Measurements from ENCODE around the gene NFIX. TPM values are rescaled to one million over a fixed set of nuclear protein-coding genes. Genes with fewer than 3 reads are reported as not detected.
"Not testable (repeated sequence)": the region's sequence is repeated elsewhere in the genome, so short reads cannot be mapped to it uniquely, and the experiment has no call there.

The NFIX gene
- total RNA-seq, 2 experiments from 2014 or later, result 6.2 to 6.4 TPM

GRCh38 chr19:12967907-12968306 is 27.4 kb upstream of the NFIX start:
- Mint-ChIP-seq H3K9me3 (no peaks in the 10 kb centered on the region), H3K27ac (no peak overlapping the region), H3K27me3 (ENCODE audit: low read depth) (no peaks in the 10 kb centered on the region), H3K4me3 (no peak overlapping the region), H3K4me1 (ENCODE audit: low read depth) (peaks cover 16% of the 10 kb centered on the region), H3K36me3 (ENCODE audit: low read depth) (no peaks in the 10 kb centered on the region)
- CTCF ChIA-PET, result interaction anchor here (0.6 to 5.5 kb wide), 11 partner anchors 9 to 201 kb away, joined by 3 to 94 read pairs (median 5); no protein-coding TSS in a partner anchor
- intact Hi-C loops (cut with micrococcal nuclease), result no loop called here
- no peak for DNase-seq

GRCh38 chr19:12969292-12969988 is 25.8 kb upstream of the NFIX start, which contains the start of gene DAND5:
DAND5 (plus strand) TSS chr19:12969576; CDS start chr19:12969661, 85 bp downstream.
- CTCF ChIA-PET, result interaction anchor here (1.1 to 3.5 kb wide), 2 partner anchors 8 to 125 kb away, joined by 3 to 13 read pairs; no protein-coding TSS in a partner anchor
- Mint-ChIP-seq H3K36me3 (ENCODE audit: low read depth) (no peaks in the 10 kb centered on the region), H3K4me1 (ENCODE audit: low read depth) (peaks cover 16% of the 10 kb centered on the region), H3K27me3 (ENCODE audit: low read depth) (no peaks in the 10 kb centered on the region), H3K4me3 (no peak within 1 kb of the TSS), H3K9me3 (no peaks in the 10 kb centered on the region), H3K27ac (no peak within 1 kb of the TSS)
- DNase-seq, result no peak
- intact Hi-C loops (cut with micrococcal nuclease), result no loop called here

- peaks cover 11% of the 10 kb centered on the region for H3K4me1 Mint-ChIP-seq (ENCODE audit: low read depth)
- no peaks in the 10 kb centered on the region for H3K27me3 Mint-ChIP-seq (ENCODE audit: low read depth)
- H3K4me3 Mint-ChIP-seq, result no peak overlapping the region
- CTCF ChIA-PET, result interaction anchor here (1.1 to 3.5 kb wide), 2 partner anchors 7 to 124 kb away, joined by 3 to 13 read pairs; no protein-coding TSS in a partner anchor
- H3K27ac Mint-ChIP-seq, result no peak overlapping the region
- no peak for DNase-seq
- no peaks in the 10 kb centered on the region for H3K9me3 Mint-ChIP-seq
- H3K36me3 Mint-ChIP-seq (ENCODE audit: low read depth), result no peaks in the 10 kb centered on the region
- intact Hi-C loops (cut with micrococcal nuclease), result no loop called here
Observed at GRCh38 chr19:12970070-12970820, 25.0 kb upstream of the NFIX start.

- peaks cover 8% of the 10 kb centered on the region for H3K4me1 Mint-ChIP-seq (ENCODE audit: low read depth)
- no peaks in the 10 kb centered on the region for H3K9me3 Mint-ChIP-seq
- intact Hi-C loops (cut with micrococcal nuclease), result no loop called here
- H3K27ac Mint-ChIP-seq, result no peak overlapping the region
- H3K36me3 Mint-ChIP-seq (ENCODE audit: low read depth), result no peaks in the 10 kb centered on the region
- no peak overlapping the region for H3K4me3 Mint-ChIP-seq
- no peak for DNase-seq
- CTCF ChIA-PET, result interaction anchor here (0.6 to 8.9 kb wide), 4 partner anchors 8 to 567 kb away, joined by 3 to 76 read pairs (median 7); no protein-coding TSS in a partner anchor
- peaks cover 9% of the 10 kb centered on the region for H3K27me3 Mint-ChIP-seq (ENCODE audit: low read depth)
Observed at GRCh38 chr19:12973236-12973635, 22.0 kb upstream of the NFIX start.

- Mint-ChIP-seq H3K27ac (no peak overlapping the region), H3K36me3 (ENCODE audit: low read depth) (no peaks in the 10 kb centered on the region), H3K4me1 (ENCODE audit: low read depth) (peaks cover 8% of the 10 kb centered on the region), H3K9me3 (no peaks in the 10 kb centered on the region), H3K4me3 (no peak overlapping the region), H3K27me3 (ENCODE audit: low read depth) (peaks cover 10% of the 10 kb centered on the region)
- CTCF ChIA-PET, result interaction anchor here (0.7 to 8.9 kb wide), 7 partner anchors 10 to 1410 kb away, joined by 3 to 110 read pairs (median 11); no protein-coding TSS in a partner anchor
- intact Hi-C loops (cut with micrococcal nuclease), result loop anchor here (5.0 kb wide), 1 partner anchor 458 kb away; no protein-coding TSS in a partner anchor
- no peak for DNase-seq
Observed at GRCh38 chr19:12974301-12975220, 20.7 kb upstream of the NFIX start.

GRCh38 chr19:12975221-12975741 is 20.0 kb upstream of the NFIX start:
- H3K4me1 Mint-ChIP-seq (ENCODE audit: low read depth), result peaks cover 5% of the 10 kb centered on the region
- H3K4me3 Mint-ChIP-seq, result no peak overlapping the region
- H3K9me3 Mint-ChIP-seq, result no peaks in the 10 kb centered on the region
- H3K36me3 Mint-ChIP-seq (ENCODE audit: low read depth), result no peaks in the 10 kb centered on the region
- intact Hi-C loops (cut with micrococcal nuclease), result loop anchor here (5.0 kb wide), 1 partner anchor 457 kb away; no protein-coding TSS in a partner anchor
- peaks cover 10% of the 10 kb centered on the region for H3K27me3 Mint-ChIP-seq (ENCODE audit: low read depth)
- no peak overlapping the region for H3K27ac Mint-ChIP-seq
- no peak for DNase-seq
- CTCF ChIA-PET, result interaction anchor here (0.8 to 8.9 kb wide), 5 partner anchors 10 to 120 kb away, joined by 5 to 110 read pairs (median 76); no protein-coding TSS in a partner anchor

- DNase-seq; H3K4me1 Mint-ChIP-seq (ENCODE audit: low read depth); H3K4me3 Mint-ChIP-seq; H3K9me3 Mint-ChIP-seq; H3K27me3 Mint-ChIP-seq (ENCODE audit: low read depth); H3K36me3 Mint-ChIP-seq (ENCODE audit: low read depth); H3K27ac Mint-ChIP-seq: not testable (repeated sequence)
- CTCF ChIA-PET, result interaction anchor here (0.8 to 8.9 kb wide), 12 partner anchors 9 to 119 kb away, joined by 3 to 110 read pairs (median 16); no protein-coding TSS in a partner anchor
- intact Hi-C loops (cut with micrococcal nuclease), result loop anchor here (5.0 kb wide), 1 partner anchor 456 kb away; no protein-coding TSS in a partner anchor
Observed at GRCh38 chr19:12976109-12976508, 19.2 kb upstream of the NFIX start.

GRCh38 chr19:12979974-12980373 is 15.3 kb upstream of the NFIX start:
- no peaks in the 10 kb centered on the region for H3K9me3 Mint-ChIP-seq
- H3K4me3 Mint-ChIP-seq, result no peak overlapping the region
- no peak overlapping the region for H3K27ac Mint-ChIP-seq
- H3K4me1 Mint-ChIP-seq (ENCODE audit: low read depth), result no peaks in the 10 kb centered on the region
- DNase-seq, result no peak
- CTCF ChIA-PET, result interaction anchor here (0.9 to 8.9 kb wide), 6 partner anchors 15 to 115 kb away, joined by 3 to 110 read pairs (median 42); no protein-coding TSS in a partner anchor
- H3K27me3 Mint-ChIP-seq (ENCODE audit: low read depth), result peaks cover 10% of the 10 kb centered on the region
- intact Hi-C loops (cut with micrococcal nuclease), result loop anchor here (2.0 to 5.0 kb wide), 2 partner anchors 283 to 452 kb away; no protein-coding TSS in a partner anchor
- H3K36me3 Mint-ChIP-seq (ENCODE audit: low read depth), result no peaks in the 10 kb centered on the region

- no peaks in the 10 kb centered on the region for H3K36me3 Mint-ChIP-seq (ENCODE audit: low read depth)
- H3K27ac Mint-ChIP-seq, result no peak overlapping the region
- intact Hi-C loops (cut with micrococcal nuclease), result loop anchor here (1.0 to 2.0 kb wide), 3 partner anchors 48 to 79 kb away; no protein-coding TSS in a partner anchor
- H3K27me3 Mint-ChIP-seq (ENCODE audit: low read depth), result peaks cover 7% of the 10 kb centered on the region
- DNase-seq, result no peak
- no peak overlapping the region for H3K4me3 Mint-ChIP-seq
- H3K4me1 Mint-ChIP-seq (ENCODE audit: low read depth), result no peaks in the 10 kb centered on the region
- H3K9me3 Mint-ChIP-seq, result no peaks in the 10 kb centered on the region
- CTCF ChIA-PET, result interaction anchor here (0.9 to 5.3 kb wide), 7 partner anchors 15 to 117 kb away, joined by 3 to 53 read pairs (median 4); no protein-coding TSS in a partner anchor
Observed at GRCh38 chr19:12982648-12983047, 12.6 kb upstream of the NFIX start.

- H3K4me1 Mint-ChIP-seq (ENCODE audit: low read depth), result no peaks in the 10 kb centered on the region
Observed at GRCh38 chr19:12983091-12983490, 12.2 kb upstream of the NFIX start.

More at GRCh38 chr19:12983091-12983490, 12.2 kb upstream of the NFIX start:
- Mint-ChIP-seq H3K36me3 (ENCODE audit: low read depth) (no peaks in the 10 kb centered on the region), H3K27me3 (ENCODE audit: low read depth) (peaks cover 3% of the 10 kb centered on the region), H3K27ac (no peak overlapping the region), H3K9me3 (no peaks in the 10 kb centered on the region), H3K4me3 (no peak overlapping the region)
- DNase-seq, result no peak
- CTCF ChIA-PET, result interaction anchor here (0.9 to 5.3 kb wide), 8 partner anchors 15 to 116 kb away, joined by 3 to 53 read pairs (median 4); no protein-coding TSS in a partner anchor
- intact Hi-C loops (cut with micrococcal nuclease), result loop anchor here (1.0 to 2.0 kb wide), 3 partner anchors 48 to 78 kb away; no protein-coding TSS in a partner anchor
